Cardiac muscle cell (in vitro differentiated cells and primary cell): ENCODE results near the gene TPP1. TPM values are rescaled to one million over a fixed set of nuclear protein-coding genes. Genes with fewer than 3 reads are reported as not detected.

ENCODE experiments used
- DNase-seq, 2 donors: peaks; one replicate each; pipeline versions ENCODE4 v3.0.0 to v3.0.0-alpha.2; 2010 to 2017; ENCODE audit warnings: low read depth in 1 of 2, low spot score in 1 of 2
- H3K27ac ChIP-seq: fragments of 200-600 bp; sonication (generic); 2 replicates; pipeline ENCODE4 v1.5.1; 2016
- H3K27me3 ChIP-seq: fragments of 200-600 bp; sonication (generic); 2 replicates; pipeline ENCODE4 v1.6.0; 2016; ENCODE audit warnings: control low read depth
- H3K36me3 ChIP-seq: fragments of 200-600 bp; sonication (generic); 2 replicates; pipeline ENCODE4 v1.5.1; 2016; ENCODE audit warnings: control low read depth
- H3K4me1 ChIP-seq: fragments of 200-600 bp; sonication (generic); 2 replicates; pipeline ENCODE4 v1.8.1; 2017; ENCODE audit warnings: low read depth, mild to moderate bottlenecking, mixed run types
- H3K4me3 ChIP-seq: fragments of 200-600 bp; sonication (generic); 2 replicates; pipeline ENCODE4 v1.5.1; 2016; ENCODE audit warnings: mild to moderate bottlenecking
- H3K9me3 ChIP-seq: fragments of 200-600 bp; sonication (generic); 2 replicates; pipeline ENCODE4 v1.5.1; 2017; ENCODE audit warnings: low read depth, mild to moderate bottlenecking, control low read depth
- CTCF ChIP-seq: IDR thresholded peaks from 2 replicates; pipeline ENCODE4 v1.5.1; 2012; ENCODE audit warnings: low read depth, mild to moderate bottlenecking, low read length
- polyA plus RNA-seq: library from polyadenylated mRNA; unstranded; fragments of >200 nt; fragmentation: Nextera tagmentation; extraction: Ambion mirVana; gene quantifications from 2 replicates; pipeline ENCODE4 v1.2.1, GENCODE V29; 2016
- total RNA-seq: library from RNA; depleted of rRNA; stranded (reverse); fragments of >200 nt; gene quantifications from 2 replicates; pipeline ENCODE4 v1.2.3, GENCODE V29; 2016

Gene TPP1
- total and polyA plus RNA-seq, 2 experiments from 2014 or later, result 13.2 to 28.0 TPM

GRCh38 chr11:6646918-6647679 lies 27.9 kb upstream of the TPP1 start:
- Histone ChIP-seq H3K27me3 (no peaks in the 10 kb centered on the region), H3K4me3 (no peak overlapping the region), H3K27ac (peak overlapping the region; percentile 8), H3K4me1 (peaks cover 17% of the 10 kb centered on the region), H3K9me3 (no peaks in the 10 kb centered on the region), H3K36me3 (no peaks in the 10 kb centered on the region)
- DNase-seq, result peak in 1 of 2 donors; percentile 62
- TF ChIP-seq CTCF, result no peak

- Histone ChIP-seq H3K27me3 (no peaks in the 10 kb centered on the region), H3K27ac (no peak overlapping the region), H3K4me3 (no peak overlapping the region), H3K4me1 (peaks cover 17% of the 10 kb centered on the region), H3K9me3 (no peaks in the 10 kb centered on the region), H3K36me3 (no peaks in the 10 kb centered on the region)
- no peak for TF ChIP-seq CTCF
- DNase-seq, result peak in 1 of 2 donors; percentile 57
These were observed 27.3 kb upstream of the TPP1 start for GRCh38 chr11:6646576-6646917.

- Histone ChIP-seq H3K27ac (no peak overlapping the region), H3K27me3 (no peaks in the 10 kb centered on the region), H3K9me3 (no peaks in the 10 kb centered on the region), H3K4me1 (peaks cover 17% of the 10 kb centered on the region), H3K4me3 (no peak overlapping the region), H3K36me3 (no peaks in the 10 kb centered on the region)
- TF ChIP-seq CTCF, result no peak
- peak in 1 of 2 donors; percentile 79 for DNase-seq
These were observed 26.8 kb upstream of the TPP1 start for GRCh38 chr11:6646071-6646470.

- Histone ChIP-seq H3K27ac (no peak overlapping the region), H3K36me3 (no peaks in the 10 kb centered on the region), H3K4me3 (no peak overlapping the region), H3K4me1 (peaks cover 7% of the 10 kb centered on the region), H3K27me3 (no peaks in the 10 kb centered on the region), H3K9me3 (no peaks in the 10 kb centered on the region)
- TF ChIP-seq CTCF, result no peak
- DNase-seq, result no peak
These were observed 23.7 kb upstream of the TPP1 start for GRCh38 chr11:6642957-6643356.

- H3K9me3 ChIP-seq, result no peaks in the 10 kb centered on the region
- H3K36me3 ChIP-seq, result no peaks in the 10 kb centered on the region
- no peaks in the 10 kb centered on the region for H3K27me3 ChIP-seq
- H3K4me3 ChIP-seq, result no peak overlapping the region
- TF ChIP-seq CTCF, result no peak
- no peak overlapping the region for H3K27ac ChIP-seq
- no peak for DNase-seq
- no peaks in the 10 kb centered on the region for H3K4me1 ChIP-seq
These were observed 21.9 kb upstream of the TPP1 start for GRCh38 chr11:6640985-6641701.
